Measurements from ENCODE around the gene RNF220.

DNA sequence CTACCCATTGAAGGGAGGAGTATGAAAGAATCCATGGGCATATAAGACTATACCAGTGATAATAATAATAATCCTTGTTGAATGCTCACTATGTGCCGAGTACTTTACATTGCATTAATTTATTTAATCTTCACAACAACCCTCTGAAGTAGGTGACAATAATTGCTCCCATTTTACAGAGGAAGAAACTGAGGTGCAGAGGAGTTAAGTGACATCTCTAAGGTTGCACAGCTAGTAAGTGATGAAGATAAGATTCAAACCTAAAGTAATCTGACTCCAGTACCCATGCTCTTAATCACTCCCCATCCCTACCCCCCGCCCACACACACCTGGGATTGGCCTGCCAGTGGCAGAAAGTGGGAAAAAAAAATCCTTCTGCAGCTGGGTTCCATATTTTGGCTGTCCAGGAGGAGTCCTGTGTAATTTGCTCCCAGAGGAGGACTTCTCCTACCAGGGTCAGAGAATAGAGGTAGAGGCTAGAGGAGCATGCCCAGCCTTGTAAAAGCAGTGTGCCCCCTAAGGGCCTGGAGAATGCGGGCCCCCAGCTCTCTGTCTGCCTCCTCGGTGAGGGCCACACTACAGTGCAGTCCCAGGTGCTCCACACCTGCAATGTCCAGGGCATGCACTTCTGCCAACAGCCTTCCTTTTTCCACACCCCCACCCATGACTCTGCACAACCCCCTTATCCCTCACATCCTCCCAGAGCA lies 211.4 kb downstream of the RNF220 start:
- TF ChIP-seq POLR2A (IDR thresholded peaks at IDR 0.05; ENCODE audit: low read depth, low read length), result no peak
- TF ChIP-seq POLR2AphosphoS5 (IDR thresholded peaks at IDR 0.05; ENCODE audit: low read depth, low read length), result no peak
- TF ChIP-seq TAF1 (IDR thresholded peaks at IDR 0.05; ENCODE audit: borderline replicate concordance, low read depth, low read length), result no peak

All from GM12892 (cell line).